Smooth muscle cell (in vitro differentiated cells): ENCODE results near the gene SERINC5. TPM values are rescaled to one million over a fixed set of nuclear protein-coding genes. Genes with fewer than 3 reads are reported as not detected.

Source experiments
- DNase-seq: peaks from one replicate; lab custom pipeline; 2025; ENCODE audit not compliant: unreplicated experiment; lab: John Stamatoyannopoulos, UW
- H2AFZ ChIP-seq: fragments of 200-600 bp; sonication (generic); 2 replicates; pipeline ENCODE4 v1.6.0; 2016; ENCODE audit warnings: antibody characterized with exemption, low read depth, mild to moderate bottlenecking
- H3F3A ChIP-seq: fragments of 200-600 bp; sonication (generic); 2 replicates; pipeline ENCODE4 v1.6.0; 2017; ENCODE audit warnings: antibody characterized with exemption, low read depth
- H3K27ac ChIP-seq: fragments of 200-600 bp; sonication (generic); 2 replicates; pipeline ENCODE4 v1.5.1; 2016; ENCODE audit warnings: low read depth, mild to moderate bottlenecking
- H3K27me3 ChIP-seq: fragments of 200-600 bp; sonication (generic); 2 replicates; pipeline ENCODE4 v1.6.1; 2016; ENCODE audit warnings: low read depth, mild to moderate bottlenecking
- H3K36me3 ChIP-seq: fragments of 200-600 bp; sonication (generic); 2 replicates; pipeline ENCODE4 v1.5.1; 2016; ENCODE audit warnings: low read depth
- H3K4me1 ChIP-seq: fragments of 200-600 bp; sonication (generic); 2 replicates; pipeline ENCODE4 v1.5.1; 2016; ENCODE audit warnings: low read depth
- H3K4me2 ChIP-seq: fragments of 200-600 bp; sonication (generic); 2 replicates; pipeline ENCODE4 v1.6.0; 2016; ENCODE audit warnings: mild to moderate bottlenecking
- H3K4me3 ChIP-seq: fragments of 200-600 bp; sonication (generic); 2 replicates; pipeline ENCODE4 v1.5.1; 2016; ENCODE audit warnings: mild to moderate bottlenecking
- H3K79me2 ChIP-seq: fragments of 200-600 bp; sonication (generic); 2 replicates; pipeline ENCODE4 v1.6.0; 2016; ENCODE audit warnings: low read depth, mild to moderate bottlenecking
- H3K9ac ChIP-seq: fragments of 200-600 bp; sonication (generic); 2 replicates; pipeline ENCODE4 v1.6.0; 2016; ENCODE audit warnings: low read depth
- H3K9me3 ChIP-seq: fragments of 200-600 bp; sonication (generic); replicated peaks from 2 replicates; pipeline ENCODE4 v1.5.1; 2016; ENCODE audit warnings: low read depth
- H4K20me1 ChIP-seq: fragments of 200-600 bp; sonication (generic); 2 replicates; pipeline ENCODE4 v1.6.0; 2016; ENCODE audit warnings: low read depth
- WGBS: methylation state at CpG from one replicate; pipeline ENCODE4 v1.1.7; 2016; ENCODE audit warnings: low lambda C conversion rate; 5-methylcytosine and 5-hydroxymethylcytosine counted together
- polyA plus RNA-seq: library from polyadenylated mRNA; unstranded; fragments of >200 nt; fragmentation: Nextera tagmentation; extraction: Ambion mirVana; gene quantifications from 2 replicates; pipeline ENCODE4 v1.2.1, GENCODE V29; 2016
- total RNA-seq: library from RNA; depleted of rRNA; stranded (reverse); fragments of >200 nt; gene quantifications from 2 replicates; pipeline ENCODE4 v1.2.3, GENCODE V29; 2014
- TF ChIP-seq, protein P1 (sequence below): fragments of 200-600 bp; sonication (generic); IDR thresholded peaks from 2 replicates; pipeline ENCODE4 v1.5.1; 2017; ENCODE audit warnings: borderline replicate concordance, mild to moderate bottlenecking, antibody characterized with exemption; ENCODE audit not compliant: insufficient read depth, poor library complexity, severe bottlenecking

Gene SERINC5
- total and polyA plus RNA-seq, 2 experiments from 2014 or later, result 4.5 to 37.0 TPM

DNA sequence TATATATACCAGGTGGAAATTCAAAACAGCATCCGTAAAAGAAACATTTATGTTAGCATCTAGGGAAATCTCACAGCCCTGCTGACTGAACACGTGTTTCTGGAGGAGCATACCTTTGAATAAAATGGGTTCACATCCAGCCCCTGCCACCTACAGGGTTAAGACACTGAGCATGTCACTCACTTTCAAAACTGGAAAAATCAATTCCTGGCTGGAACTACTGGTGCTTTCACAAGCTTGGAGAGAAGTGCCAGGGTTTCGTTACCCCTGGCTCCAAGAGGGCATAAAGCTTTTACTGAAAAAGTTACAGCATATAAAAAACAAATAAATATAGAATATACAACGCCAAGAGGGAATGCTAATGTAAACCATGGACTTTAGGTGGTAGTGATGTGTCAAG lies 48.0 kb downstream of the SERINC5 start:
- Histone ChIP-seq H3K36me3 (no peaks in the 10 kb centered on the region), H3K4me1 (peaks cover 52% of the 10 kb centered on the region), H2AFZ (no peak overlapping the region), H3K27me3 (no peaks in the 10 kb centered on the region), H3K27ac (peak overlapping the region; percentile 92), H3K79me2 (peaks cover 70% of the 10 kb centered on the region), H3F3A (peaks cover 29% of the 10 kb centered on the region), H3K9me3 (no peaks in the 10 kb centered on the region), H4K20me1 (no peaks in the 10 kb centered on the region), H3K4me3 (no peak overlapping the region), H3K9ac (no peak overlapping the region), H3K4me2 (peak overlapping the region; percentile 1)
- TF ChIP-seq, protein P1, sequence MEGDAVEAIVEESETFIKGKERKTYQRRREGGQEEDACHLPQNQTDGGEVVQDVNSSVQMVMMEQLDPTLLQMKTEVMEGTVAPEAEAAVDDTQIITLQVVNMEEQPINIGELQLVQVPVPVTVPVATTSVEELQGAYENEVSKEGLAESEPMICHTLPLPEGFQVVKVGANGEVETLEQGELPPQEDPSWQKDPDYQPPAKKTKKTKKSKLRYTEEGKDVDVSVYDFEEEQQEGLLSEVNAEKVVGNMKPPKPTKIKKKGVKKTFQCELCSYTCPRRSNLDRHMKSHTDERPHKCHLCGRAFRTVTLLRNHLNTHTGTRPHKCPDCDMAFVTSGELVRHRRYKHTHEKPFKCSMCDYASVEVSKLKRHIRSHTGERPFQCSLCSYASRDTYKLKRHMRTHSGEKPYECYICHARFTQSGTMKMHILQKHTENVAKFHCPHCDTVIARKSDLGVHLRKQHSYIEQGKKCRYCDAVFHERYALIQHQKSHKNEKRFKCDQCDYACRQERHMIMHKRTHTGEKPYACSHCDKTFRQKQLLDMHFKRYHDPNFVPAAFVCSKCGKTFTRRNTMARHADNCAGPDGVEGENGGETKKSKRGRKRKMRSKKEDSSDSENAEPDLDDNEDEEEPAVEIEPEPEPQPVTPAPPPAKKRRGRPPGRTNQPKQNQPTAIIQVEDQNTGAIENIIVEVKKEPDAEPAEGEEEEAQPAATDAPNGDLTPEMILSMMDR, result no peak
- WGBS, result 90% methylated on average over 4 of the region's 4 CpGs
- DNase-seq, result no peak

DNA sequence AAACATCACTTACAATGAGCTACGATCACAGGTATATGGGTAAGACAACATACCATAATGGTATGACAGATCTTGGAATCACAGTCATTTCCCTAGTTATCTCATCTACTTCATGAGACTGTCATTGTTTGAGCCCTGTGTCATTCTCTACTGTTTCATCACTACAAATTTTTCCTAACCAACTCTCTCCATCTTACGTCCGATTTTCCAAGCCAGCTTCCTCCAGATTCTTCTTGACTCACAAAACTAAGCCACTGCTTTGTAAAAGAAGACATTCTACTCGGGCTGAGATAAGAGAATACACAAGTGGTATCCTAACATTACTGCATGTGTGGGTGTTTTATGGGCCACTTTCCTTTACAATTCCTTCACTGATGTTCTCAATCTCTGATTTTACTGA lies 49.6 kb downstream of the SERINC5 start:
- 2% methylated on average over 4 of the region's 4 CpGs for WGBS

DNA sequence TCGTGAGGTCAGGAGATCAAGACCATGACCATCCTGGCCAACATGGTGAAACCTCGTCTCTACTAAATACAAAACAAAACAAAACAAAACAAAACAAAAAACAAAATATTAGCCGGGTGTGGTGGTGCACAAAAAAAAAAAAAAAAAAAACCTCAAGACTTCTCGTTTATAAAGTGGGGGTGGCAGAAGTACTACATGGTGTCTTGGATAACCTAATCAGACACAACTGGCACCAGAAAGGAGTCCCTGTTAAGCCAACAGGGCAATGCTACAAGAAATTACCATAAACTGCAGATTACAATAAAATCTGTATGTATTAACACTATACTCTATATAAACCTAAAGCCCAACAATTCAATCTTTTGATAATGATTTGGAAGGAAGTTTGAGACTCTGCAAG lies 50.0 kb downstream of the SERINC5 start:
- no peaks in the 10 kb centered on the region for H3K9me3 ChIP-seq
- no peaks in the 10 kb centered on the region for H3K27me3 ChIP-seq
- no peak for DNase-seq
- peaks cover 70% of the 10 kb centered on the region for H3K79me2 ChIP-seq
- H2AFZ ChIP-seq, result no peak overlapping the region
- H3K27ac ChIP-seq, result peak overlapping the region; percentile 92
- TF ChIP-seq, protein P1, result no peak
- peak overlapping the region; percentile 65 for H3K4me2 ChIP-seq
- H3K36me3 ChIP-seq, result no peaks in the 10 kb centered on the region
- H3K4me3 ChIP-seq, result no peak overlapping the region
- 65% methylated on average over 4 of the region's 4 CpGs for WGBS
- H4K20me1 ChIP-seq, result no peaks in the 10 kb centered on the region
- peaks cover 29% of the 10 kb centered on the region for H3F3A ChIP-seq
- H3K4me1 ChIP-seq, result peaks cover 52% of the 10 kb centered on the region
- peak overlapping the region; percentile 20 for H3K9ac ChIP-seq

More for the DNA sequence above, 49.6 kb downstream of the SERINC5 start:
- Histone ChIP-seq H2AFZ (no peak overlapping the region), H3K36me3 (no peaks in the 10 kb centered on the region), H3K4me1 (peaks cover 52% of the 10 kb centered on the region), H3K9me3 (no peaks in the 10 kb centered on the region), H3K9ac (peak overlapping the region; percentile 58), H3K27me3 (no peaks in the 10 kb centered on the region), H3K4me3 (no peak overlapping the region), H3K27ac (peak overlapping the region; percentile 92), H3K79me2 (peaks cover 70% of the 10 kb centered on the region), H4K20me1 (no peaks in the 10 kb centered on the region), H3F3A (peaks cover 29% of the 10 kb centered on the region), H3K4me2 (peak overlapping the region; percentile 65)
- TF ChIP-seq, protein P1, result no peak
- no peak for DNase-seq
